Ovary (tissue), 3 donors: Measurements from ENCODE around the gene NES.

Experiments
- EP300 ChIP-seq: sonication (generic); formaldehyde crosslinking; IDR thresholded peaks from one replicate; pipeline ENCODE4 v1.6.1; 2017; ENCODE audit warnings: antibody characterized with exemption
- POLR2A ChIP-seq: fragments of 450-650 bp; IDR thresholded peaks from one replicate; pipeline ENCODE4 v1.6.1; 2017; ENCODE audit warnings: antibody characterized with exemption, mild to moderate bottlenecking, moderate library complexity
- TF ChIP-seq, protein P1 (sequence below), 3 donors: fragments of 450-650 bp in 2 of 3; fragments of 200-600 bp in 1 of 3; IDR thresholded peaks; one replicate each; pipeline versions ENCODE4 v1.5.1 to v1.8.0; 2016 to 2022; ENCODE audit warnings: antibody characterized with exemption in 3 of 3, mild to moderate bottlenecking in 1 of 3
- donor health status: DM: no; HTN: no; CAD: no.

GRCh38 chr1:156647351-156647750 lies 29.9 kb downstream of the NES start:
- TF ChIP-seq POLR2A = no peak
- TF ChIP-seq EP300 = no peak
- TF ChIP-seq, protein P1, sequence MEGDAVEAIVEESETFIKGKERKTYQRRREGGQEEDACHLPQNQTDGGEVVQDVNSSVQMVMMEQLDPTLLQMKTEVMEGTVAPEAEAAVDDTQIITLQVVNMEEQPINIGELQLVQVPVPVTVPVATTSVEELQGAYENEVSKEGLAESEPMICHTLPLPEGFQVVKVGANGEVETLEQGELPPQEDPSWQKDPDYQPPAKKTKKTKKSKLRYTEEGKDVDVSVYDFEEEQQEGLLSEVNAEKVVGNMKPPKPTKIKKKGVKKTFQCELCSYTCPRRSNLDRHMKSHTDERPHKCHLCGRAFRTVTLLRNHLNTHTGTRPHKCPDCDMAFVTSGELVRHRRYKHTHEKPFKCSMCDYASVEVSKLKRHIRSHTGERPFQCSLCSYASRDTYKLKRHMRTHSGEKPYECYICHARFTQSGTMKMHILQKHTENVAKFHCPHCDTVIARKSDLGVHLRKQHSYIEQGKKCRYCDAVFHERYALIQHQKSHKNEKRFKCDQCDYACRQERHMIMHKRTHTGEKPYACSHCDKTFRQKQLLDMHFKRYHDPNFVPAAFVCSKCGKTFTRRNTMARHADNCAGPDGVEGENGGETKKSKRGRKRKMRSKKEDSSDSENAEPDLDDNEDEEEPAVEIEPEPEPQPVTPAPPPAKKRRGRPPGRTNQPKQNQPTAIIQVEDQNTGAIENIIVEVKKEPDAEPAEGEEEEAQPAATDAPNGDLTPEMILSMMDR (IDR thresholded peaks at IDR 0.05) = no peak
